PC-3 (cell line): ENCODE data around the gene NEO1. TPM values are rescaled to one million over a fixed set of nuclear protein-coding genes. Genes with fewer than 3 reads are reported as not detected.

Experiments
- ATAC-seq: fragments of 200-7000 bp; cut with Tn5 transposase; 2 replicates; pipeline ENCODE4 v1.9.1; 2020; ENCODE audit warnings: mild to moderate bottlenecking, moderate library complexity
- BruUV-seq: library from RNA; stranded (reverse); fragments of 400-500 nt; replicated peaks from 2 replicates; lab custom pipeline; 2021; lab: Mats Ljungman, UMichigan
- CTCF ChIA-PET: fragments of 300-600 bp; sonication (Branson Sonifier 250); formaldehyde crosslinking; loops from one replicate; lab custom pipeline; 2022; ENCODE audit warnings: antibody characterized with exemption; lab: Charles Lee
- POLR2A ChIA-PET: fragments of 300-600 bp; sonication (Branson Sonifier 250); formaldehyde crosslinking; loops from one replicate; lab custom pipeline; 2022; ENCODE audit warnings: antibody characterized with exemption; ENCODE audit not compliant: unreplicated experiment; lab: Charles Lee
- DNase-seq: peaks from one replicate; pipeline ENCODE4 v3.0.0-alpha.2; 2015
- H2AFZ ChIP-seq: fragments of 300-600 bp; sonication (generic); 2 replicates; pipeline ENCODE4 v1.6.0; 2016; ENCODE audit warnings: antibody characterized with exemption, low read length
- H3F3A ChIP-seq: fragments of 300-600 bp; sonication (generic); one replicate; pipeline ENCODE4 v1.6.0; 2017; ENCODE audit warnings: antibody characterized with exemption, low read length, control low read depth, mild to moderate bottlenecking; ENCODE audit not compliant: unreplicated experiment
- H3K27ac ChIP-seq: fragments of 300-600 bp; sonication (generic); 2 replicates; pipeline ENCODE4 v1.5.1; 2016; ENCODE audit warnings: mild to moderate bottlenecking, low read length
- H3K27me3 ChIP-seq: fragments of 300-600 bp; sonication (generic); 2 replicates; pipeline ENCODE4 v1.6.1; 2016; ENCODE audit warnings: low read length, mixed read lengths
- H3K36me3 ChIP-seq: fragments of 300-600 bp; sonication (generic); 2 replicates; pipeline ENCODE4 v1.6.1; 2016; ENCODE audit warnings: low read depth, mixed run types, low read length, mixed read lengths
- H3K4me1 ChIP-seq: fragments of 300-600 bp; sonication (generic); 2 replicates; pipeline ENCODE4 v1.5.1; 2016; ENCODE audit warnings: low read length; ENCODE audit not compliant: insufficient read depth
- H3K4me2 ChIP-seq: fragments of 300-600 bp; sonication (generic); 2 replicates; pipeline ENCODE4 v1.6.0; 2016; ENCODE audit warnings: low read length
- H3K4me3 ChIP-seq: fragments of 300-600 bp; sonication (generic); 2 replicates; pipeline ENCODE4 v1.5.1; 2016; ENCODE audit warnings: mild to moderate bottlenecking, low read length, mixed read lengths
- H3K79me2 ChIP-seq: fragments of 300-600 bp; sonication (generic); 2 replicates; pipeline ENCODE4 v1.6.1; 2017; ENCODE audit warnings: low read length, mixed read lengths
- H3K9ac ChIP-seq: fragments of 300-600 bp; sonication (generic); 2 replicates; pipeline ENCODE4 v1.6.0; 2016; ENCODE audit warnings: mild to moderate bottlenecking, low read length
- H3K9me2 ChIP-seq: fragments of 300-600 bp; sonication (generic); replicated peaks from 2 replicates; pipeline ENCODE4 v1.6.1; 2016; ENCODE audit warnings: mixed run types, low read length, mixed read lengths
- H3K9me3 ChIP-seq: fragments of 300-600 bp; sonication (generic); 2 replicates; pipeline ENCODE4 v1.6.1; 2016; ENCODE audit warnings: low read length, mixed read lengths
- H4K20me1 ChIP-seq: fragments of 300-600 bp; sonication (generic); 2 replicates; pipeline ENCODE4 v1.6.1; 2016; ENCODE audit warnings: low read length, mixed read lengths
- EZH2 ChIP-seq: fragments of 300-600 bp; sonication (generic); IDR thresholded peaks from one replicate; pipeline ENCODE4 v1.6.1; 2017; ENCODE audit warnings: antibody characterized with exemption, mild to moderate bottlenecking, low read length; ENCODE audit not compliant: unreplicated experiment
- EZH2phosphoT487 ChIP-seq: fragments of 300-600 bp; sonication (generic); IDR thresholded peaks from 2 replicates; pipeline ENCODE4 v1.6.1; 2018; ENCODE audit warnings: mild to moderate bottlenecking, antibody characterized with exemption, low read length, borderline replicate concordance
- intact Hi-C: fragments of 100-400 bp; cut with micrococcal nuclease; formaldehyde crosslinking; loops from 2 replicates; pipeline ENCODE4 v1.9.0; 2023
- total RNA-seq: library from RNA; depleted of rRNA; stranded (reverse); fragments of >200 nt; gene quantifications from 2 replicates; pipeline ENCODE4 v1.2.3, GENCODE V29; 2014
- TF ChIP-seq, protein P1 (sequence below): fragments of 300-600 bp; sonication (generic); conservative IDR thresholded peaks from 2 replicates; pipeline ENCODE4 v1.5.1; 2017; ENCODE audit warnings: antibody characterized with exemption, low read depth, mild to moderate bottlenecking, low read length

NEO1 gene
- total RNA-seq, 1 experiment from 2014 or later = 1.2 TPM

DNA sequence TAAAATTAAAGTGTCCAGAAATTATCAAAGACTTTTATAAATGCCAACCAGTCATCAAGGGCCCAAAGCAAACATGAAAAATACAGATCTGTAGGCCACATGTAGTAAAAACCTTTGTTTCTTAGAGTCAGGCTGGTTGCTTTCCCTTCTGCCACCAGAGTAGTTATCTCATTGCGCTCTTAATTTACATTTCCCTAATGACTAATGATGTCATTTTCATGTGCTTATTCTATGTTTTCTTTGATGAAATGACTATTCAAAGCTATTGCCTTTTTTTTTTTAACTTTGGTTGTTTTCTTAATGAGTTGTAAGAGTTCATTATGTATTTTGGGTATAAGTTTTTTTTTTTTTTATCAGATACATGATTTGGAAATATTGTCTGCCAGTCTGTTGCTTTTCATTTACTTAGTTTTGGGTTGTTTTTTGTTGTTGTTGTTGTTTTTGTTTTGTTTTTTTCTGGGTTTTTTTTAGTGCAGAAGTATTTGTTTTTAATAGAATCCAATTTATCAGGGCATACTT lies 175.9 kb downstream of the NEO1 start:
- Histone ChIP-seq H3K4me1 (no peaks in the 10 kb centered on the region), H3K4me2 (no peak overlapping the region), H3K9me2 (no peaks in the 10 kb centered on the region), H3K4me3 (no peak overlapping the region), H3K9me3 (no peaks in the 10 kb centered on the region), H3K79me2 (no peaks in the 10 kb centered on the region), H3K36me3 (no peaks in the 10 kb centered on the region), H3F3A (no peaks in the 10 kb centered on the region), H2AFZ (no peak overlapping the region), H3K27ac (no peak overlapping the region), H3K9ac (no peak overlapping the region), H3K27me3 (0 out of 2 replicates have a peak, but pooled peaks cover 4% of the 10 kb centered on the region), H4K20me1 (no peaks in the 10 kb centered on the region)
- no peak for DNase-seq
- TF ChIP-seq, protein P1, sequence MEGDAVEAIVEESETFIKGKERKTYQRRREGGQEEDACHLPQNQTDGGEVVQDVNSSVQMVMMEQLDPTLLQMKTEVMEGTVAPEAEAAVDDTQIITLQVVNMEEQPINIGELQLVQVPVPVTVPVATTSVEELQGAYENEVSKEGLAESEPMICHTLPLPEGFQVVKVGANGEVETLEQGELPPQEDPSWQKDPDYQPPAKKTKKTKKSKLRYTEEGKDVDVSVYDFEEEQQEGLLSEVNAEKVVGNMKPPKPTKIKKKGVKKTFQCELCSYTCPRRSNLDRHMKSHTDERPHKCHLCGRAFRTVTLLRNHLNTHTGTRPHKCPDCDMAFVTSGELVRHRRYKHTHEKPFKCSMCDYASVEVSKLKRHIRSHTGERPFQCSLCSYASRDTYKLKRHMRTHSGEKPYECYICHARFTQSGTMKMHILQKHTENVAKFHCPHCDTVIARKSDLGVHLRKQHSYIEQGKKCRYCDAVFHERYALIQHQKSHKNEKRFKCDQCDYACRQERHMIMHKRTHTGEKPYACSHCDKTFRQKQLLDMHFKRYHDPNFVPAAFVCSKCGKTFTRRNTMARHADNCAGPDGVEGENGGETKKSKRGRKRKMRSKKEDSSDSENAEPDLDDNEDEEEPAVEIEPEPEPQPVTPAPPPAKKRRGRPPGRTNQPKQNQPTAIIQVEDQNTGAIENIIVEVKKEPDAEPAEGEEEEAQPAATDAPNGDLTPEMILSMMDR = no peak
- TF ChIP-seq EZH2 = no peak
- no peak for TF ChIP-seq EZH2phosphoT487
- intact Hi-C loops = no loop called here
- BruUV-seq = no TSS peak
- no peak for ATAC-seq
- ChIA-PET POLR2A (no interaction called here), CTCF (interaction anchor here (0.6 kb wide), 1 partner anchor 492 kb away, joined by 3 read pairs; no protein-coding TSS in a partner anchor)

DNA sequence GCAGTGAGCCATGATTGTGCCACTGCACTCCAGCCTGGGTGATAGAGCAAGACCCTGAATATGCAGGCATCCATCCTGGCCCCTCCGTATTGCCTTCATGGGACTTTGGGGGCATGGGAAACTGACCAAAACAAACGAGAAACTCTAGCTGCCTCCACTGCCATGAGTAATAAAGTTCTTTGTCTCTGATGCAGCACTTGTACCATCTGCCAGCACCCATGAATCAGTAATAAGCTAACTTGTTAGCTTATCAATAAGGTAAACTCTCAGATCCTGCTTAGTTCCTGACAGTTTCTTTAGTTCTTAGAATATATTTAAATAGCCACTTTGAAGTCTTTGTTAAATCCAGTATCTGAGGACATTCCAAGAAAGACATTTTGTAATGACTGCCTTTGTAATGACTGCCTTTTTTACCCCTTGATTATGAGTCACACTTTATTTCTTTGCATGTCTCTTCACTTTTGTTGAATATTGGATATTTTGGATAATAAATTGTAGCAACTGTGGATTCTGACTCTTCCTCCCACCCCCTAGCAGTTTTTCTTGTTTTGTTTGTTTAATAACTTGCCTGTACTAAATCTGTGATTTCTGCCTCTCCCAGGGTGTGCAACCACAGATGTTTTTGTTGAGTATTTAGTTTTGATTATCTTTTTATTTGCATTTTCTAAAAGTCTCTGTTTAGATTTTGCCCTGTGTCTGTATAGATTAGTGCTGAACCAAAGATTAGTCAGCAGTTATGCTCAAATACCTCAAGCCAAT lies 179.6 kb downstream of the NEO1 start:
- ChIA-PET CTCF (no interaction called here), POLR2A (no interaction called here)
- no peaks in the 10 kb centered on the region for H4K20me1 ChIP-seq
- no peaks in the 10 kb centered on the region for H3K79me2 ChIP-seq
- peaks cover 16% of the 10 kb centered on the region; the same call in 1 of the 2 replicates for H3K27me3 ChIP-seq
- H3K9ac ChIP-seq = no peak overlapping the region
- no peaks in the 10 kb centered on the region for H3K36me3 ChIP-seq
- no peak for DNase-seq
- TF ChIP-seq, protein P1 = no peak
- TF ChIP-seq EZH2 (no peak), EZH2phosphoT487 (no peak)
- no peaks in the 10 kb centered on the region for H3K4me1 ChIP-seq
- H2AFZ ChIP-seq = no peak overlapping the region
- H3K27ac ChIP-seq = no peak overlapping the region
- no peaks in the 10 kb centered on the region for H3K9me2 ChIP-seq
- no peak overlapping the region for H3K4me2 ChIP-seq
- H3K4me3 ChIP-seq = no peak overlapping the region
- intact Hi-C loops = no loop called here
- BruUV-seq = no TSS peak
- no peak for ATAC-seq
- no peaks in the 10 kb centered on the region for H3K9me3 ChIP-seq
- H3F3A ChIP-seq = no peaks in the 10 kb centered on the region

DNA sequence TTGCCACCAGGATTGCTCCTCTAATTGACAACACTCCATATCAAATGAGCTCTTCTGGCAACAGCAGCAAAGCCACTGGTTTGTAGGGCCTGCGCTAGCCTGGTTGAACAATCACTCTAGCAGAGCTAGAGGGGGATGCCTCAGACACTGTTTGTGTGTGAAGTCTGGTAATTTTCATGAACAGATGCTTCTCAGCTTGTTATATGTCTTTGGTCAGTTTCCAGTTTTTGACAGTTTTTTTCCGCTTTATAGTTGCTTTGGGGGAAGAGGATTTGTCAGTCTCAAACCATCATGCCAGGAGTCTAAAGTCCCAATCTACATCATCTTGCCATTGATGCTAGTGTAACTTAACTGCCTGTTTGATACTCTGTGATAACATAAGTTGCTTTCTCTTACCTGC lies 180.5 kb downstream of the NEO1 start:
- H3K9me3 ChIP-seq = no peaks in the 10 kb centered on the region
- TF ChIP-seq, protein P1 = no peak
- TF ChIP-seq EZH2phosphoT487 (no peak), EZH2 (no peak)
- H3K9ac ChIP-seq = no peak overlapping the region
- ChIA-PET POLR2A (no interaction called here), CTCF (no interaction called here)
- no peaks in the 10 kb centered on the region for H3K79me2 ChIP-seq
- no peaks in the 10 kb centered on the region for H3K9me2 ChIP-seq
- H3K4me3 ChIP-seq = no peak overlapping the region
- ATAC-seq (no peak), DNase-seq (no peak)
- H3K27ac ChIP-seq = no peak overlapping the region
- H3K4me2 ChIP-seq = no peak overlapping the region
- H3F3A ChIP-seq = no peaks in the 10 kb centered on the region
- no peak overlapping the region for H2AFZ ChIP-seq
- H3K36me3 ChIP-seq = no peaks in the 10 kb centered on the region
- BruUV-seq = no TSS peak
- intact Hi-C loops = no loop called here
- no peaks in the 10 kb centered on the region for H4K20me1 ChIP-seq
- no peaks in the 10 kb centered on the region for H3K4me1 ChIP-seq
- H3K27me3 ChIP-seq = peaks cover 16% of the 10 kb centered on the region; the same call in 1 of the 2 replicates
